ENCODE results near the gene MSLN. TPM values are rescaled to one million over a fixed set of nuclear protein-coding genes. Genes with fewer than 3 reads are reported as not detected.

Gene MSLN
- total RNA-seq, 6 experiments from 2014 or later, result 0.25 TPM; not detected in 5

- ATAC-seq (no peak), DNase-seq (no peak)
- no peaks in the 10 kb centered on the region for H3K36me3 ChIP-seq
- no peak overlapping the region for H3K27ac ChIP-seq
- no peak for TF ChIP-seq CTCF (IDR thresholded peaks at IDR 0.05)
- TF ChIP-seq POLR2A (IDR thresholded peaks at IDR 0.05), result no peak
- WGBS (ENCODE audit: insufficient coverage, low coverage, low lambda C conversion rate, missing lambda C conversion rate), result 54% methylated on average over 13 of the region's 22 CpGs
- H3K4me1 ChIP-seq, result no peaks in the 10 kb centered on the region
- H3K9me3 ChIP-seq, result no peaks in the 10 kb centered on the region
- no peaks in the 10 kb centered on the region for H3K27me3 ChIP-seq
- H3K4me3 ChIP-seq, result no peak overlapping the region
- intact Hi-C loops (cut with DNase I), result loop anchor here in 1 of 2 donors (5.0 kb wide), 1 partner anchor 238 kb away; no protein-coding TSS in a partner anchor
Measured at GRCh38 chr16:813916-814412, 53.4 kb downstream of the MSLN start.

- WGBS (ENCODE audit: insufficient coverage, low coverage, low lambda C conversion rate, missing lambda C conversion rate), result 36% methylated on average over 2 of the region's 9 CpGs
- Histone ChIP-seq H3K4me1 (no peaks in the 10 kb centered on the region), H3K4me3 (no peak overlapping the region), H3K36me3 (no peaks in the 10 kb centered on the region), H3K27ac (no peak overlapping the region), H3K9me3 (no peaks in the 10 kb centered on the region), H3K27me3 (no peaks in the 10 kb centered on the region)
- intact Hi-C loops (cut with DNase I), result loop anchor here in 1 of 2 donors (5.0 kb wide), 1 partner anchor 237 kb away; no protein-coding TSS in a partner anchor
- TF ChIP-seq POLR2A (IDR thresholded peaks at IDR 0.05), result no peak
- TF ChIP-seq CTCF (IDR thresholded peaks at IDR 0.05), result no peak
- ATAC-seq, result no peak
- DNase-seq, result no peak
Measured at GRCh38 chr16:814974-815373, 54.4 kb downstream of the MSLN start.

GRCh38 chr16:815861-816260 lies 55.3 kb downstream of the MSLN start:
- no peak overlapping the region for H3K4me3 ChIP-seq
- no peaks in the 10 kb centered on the region for H3K36me3 ChIP-seq
- no peak overlapping the region for H3K27ac ChIP-seq
- no peak for TF ChIP-seq POLR2A (IDR thresholded peaks at IDR 0.05)
- no peak for TF ChIP-seq CTCF (IDR thresholded peaks at IDR 0.05)
- 92% methylated on average over 11 of the region's 15 CpGs for WGBS (ENCODE audit: insufficient coverage, low coverage, low lambda C conversion rate, missing lambda C conversion rate)
- H3K4me1 ChIP-seq, result no peaks in the 10 kb centered on the region
- H3K9me3 ChIP-seq, result no peaks in the 10 kb centered on the region
- intact Hi-C loops (cut with DNase I), result no loop called here
- H3K27me3 ChIP-seq, result no peaks in the 10 kb centered on the region
- ATAC-seq (no peak), DNase-seq (no peak)

GRCh38 chr16:817001-817906 lies 56.7 kb downstream of the MSLN start:
- H3K27ac ChIP-seq, result no peak overlapping the region
- DNase-seq (no peak), ATAC-seq (no peak)
- H3K4me3 ChIP-seq, result no peak overlapping the region
- no peaks in the 10 kb centered on the region for H3K36me3 ChIP-seq
- no peak for TF ChIP-seq POLR2A (IDR thresholded peaks at IDR 0.05)
- TF ChIP-seq CTCF (IDR thresholded peaks at IDR 0.05), result no peak
- H3K27me3 ChIP-seq, result no peaks in the 10 kb centered on the region
- 30% methylated on average over 2 of the region's 71 CpGs for WGBS (ENCODE audit: insufficient coverage, low coverage, low lambda C conversion rate, missing lambda C conversion rate)
- intact Hi-C loops (cut with DNase I), result no loop called here
- no peaks in the 10 kb centered on the region for H3K4me1 ChIP-seq
- no peaks in the 10 kb centered on the region for H3K9me3 ChIP-seq
